Stimulated activated CD8-positive, alpha-beta memory T cell treated with anti-CD3 and anti-CD28 coated beads, Interleukin-4, amount 100 ng/mL, for 24 hours (primary cell): Measurements from ENCODE around the gene CALN1.
"Not testable (repeated sequence)": the region's sequence is repeated elsewhere in the genome, so short reads cannot be mapped to it uniquely, and the experiment has no call there.

Experiments used
- DNase-seq: peaks from one replicate; pipeline ENCODE4 v3.0.0-alpha.2; 2020; ENCODE audit warnings: low read depth

The CALN1 gene

GRCh38 chr7:72412121-72412618 lies at the start of gene CALN1:
Gene CALN1, minus strand, starts transcription at chr7:72412338.
- DNase-seq, result not testable (repeated sequence)

- DNase-seq, result no peak
These were observed 41.3 kb upstream of the CALN1 start for GRCh38 chr7:72453471-72453870.

GRCh38 chr7:72447465-72448204 lies 35.5 kb upstream of the CALN1 start:
- DNase-seq, result no peak

GRCh38 chr7:72446591-72447462 lies 34.7 kb upstream of the CALN1 start:
- DNase-seq, result no peak

- DNase-seq, result no peak
These were observed 34.0 kb upstream of the CALN1 start for GRCh38 chr7:72446131-72446530.

GRCh38 chr7:72445580-72445979 lies 33.4 kb upstream of the CALN1 start:
- no peak for DNase-seq

- DNase-seq, result no peak
These were observed 32.9 kb upstream of the CALN1 start for GRCh38 chr7:72445075-72445474.

- DNase-seq, result no peak
These were observed 32.1 kb upstream of the CALN1 start for GRCh38 chr7:72444026-72444776.

- DNase-seq, result no peak
These were observed 29.7 kb upstream of the CALN1 start for GRCh38 chr7:72441791-72442190.

- no peak for DNase-seq
These were observed 26.4 kb upstream of the CALN1 start for GRCh38 chr7:72438491-72438890.

GRCh38 chr7:72437610-72438009 lies 25.5 kb upstream of the CALN1 start:
- DNase-seq, result no peak

GRCh38 chr7:72437061-72437585 lies 25.0 kb upstream of the CALN1 start:
- DNase-seq, result no peak

GRCh38 chr7:72435925-72436480 lies 23.9 kb upstream of the CALN1 start:
- no peak for DNase-seq

GRCh38 chr7:72435366-72435765 lies 23.2 kb upstream of the CALN1 start:
- DNase-seq, result no peak

GRCh38 chr7:72430531-72430930 lies 18.4 kb upstream of the CALN1 start:
- no peak for DNase-seq

GRCh38 chr7:72429316-72429715 lies 17.2 kb upstream of the CALN1 start:
- DNase-seq, result no peak

GRCh38 chr7:72416846-72417245 lies 4.7 kb upstream of the CALN1 start:
- no peak for DNase-seq

- no peak for DNase-seq
These were observed 3.4 kb upstream of the CALN1 start for GRCh38 chr7:72415586-72415985.

GRCh38 chr7:72413886-72414285 lies 1.7 kb upstream of the CALN1 start:
- DNase-seq, result no peak

- DNase-seq, result no peak
These were observed 1.2 kb upstream of the CALN1 start for GRCh38 chr7:72413290-72413689.

GRCh38 chr7:72411419-72411818 lies 719 bp downstream of the CALN1 start:
- no peak for DNase-seq

- DNase-seq, result no peak
These were observed 2.5 kb downstream of the CALN1 start for GRCh38 chr7:72409638-72410015.
